ENCODE data around the gene ENTPD5.
"Not testable (repeated sequence)": the region's sequence is repeated elsewhere in the genome, so short reads cannot be mapped to it uniquely, and the experiment has no call there.

Gene ENTPD5

DNA sequence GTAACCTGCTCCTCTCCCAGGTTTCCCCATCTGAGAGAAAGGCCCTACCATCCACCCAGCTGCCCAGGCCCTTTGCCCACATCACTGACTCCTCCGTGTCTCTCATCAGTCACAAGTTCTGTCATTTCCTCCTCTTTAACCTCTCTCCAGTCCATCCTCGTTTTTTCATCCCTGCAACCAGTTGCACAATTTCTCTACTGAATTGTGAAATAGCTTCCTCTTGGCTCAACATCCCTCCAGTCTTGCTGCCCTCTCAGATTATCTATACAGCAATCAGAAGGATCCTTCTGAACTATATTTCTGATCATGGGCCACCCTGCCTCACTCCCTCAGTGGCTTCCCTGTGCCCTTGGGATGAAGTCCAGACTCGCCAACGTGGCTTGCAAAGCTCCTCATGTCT lies 76.0 kb downstream of the ENTPD5 start:
- DNase-seq (ENCODE audit: low read depth), result peak; percentile 57

DNA sequence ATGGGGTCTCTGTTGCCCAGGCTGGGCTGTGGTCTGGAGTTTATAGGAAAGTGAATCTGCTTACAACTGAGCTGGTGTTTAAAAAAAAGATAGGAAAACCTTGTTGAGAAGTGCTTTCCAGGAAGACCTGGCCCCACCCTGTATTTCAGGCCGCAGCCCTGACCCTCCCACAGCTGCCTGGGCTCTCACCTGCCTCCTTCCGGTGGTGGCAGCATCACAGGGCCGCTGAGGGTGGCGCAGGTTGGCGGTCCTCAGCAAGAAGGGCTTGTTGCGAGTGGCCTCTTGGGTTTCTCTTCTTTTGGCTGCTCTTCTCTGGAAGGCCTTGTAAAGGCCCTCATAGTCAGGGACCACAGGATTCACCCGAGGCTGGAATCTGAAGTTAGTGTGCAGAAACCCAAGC lies 76.9 kb downstream of the ENTPD5 start:
- no peak for DNase-seq (ENCODE audit: low read depth)

DNA sequence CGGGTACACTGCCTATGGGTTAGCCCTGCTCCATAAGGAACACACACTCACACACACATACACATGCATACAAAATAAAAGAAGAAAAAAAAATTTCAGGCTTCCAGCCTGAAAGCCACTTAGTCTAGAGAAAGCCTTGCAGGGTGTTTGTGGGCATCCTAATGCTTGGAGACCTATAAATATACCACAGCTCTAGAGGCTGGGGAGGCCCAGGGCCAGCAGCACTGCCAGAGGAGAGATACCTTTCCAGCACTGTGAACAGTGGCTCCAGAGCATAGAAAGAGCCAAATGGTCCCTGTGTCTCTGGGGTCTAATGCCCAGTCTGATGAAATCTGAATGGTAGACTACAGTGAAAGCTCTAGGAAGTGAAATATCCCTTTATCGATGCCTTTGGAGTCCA lies 82.1 kb downstream of the ENTPD5 start:
- DNase-seq (ENCODE audit: low read depth), result no peak

DNA sequence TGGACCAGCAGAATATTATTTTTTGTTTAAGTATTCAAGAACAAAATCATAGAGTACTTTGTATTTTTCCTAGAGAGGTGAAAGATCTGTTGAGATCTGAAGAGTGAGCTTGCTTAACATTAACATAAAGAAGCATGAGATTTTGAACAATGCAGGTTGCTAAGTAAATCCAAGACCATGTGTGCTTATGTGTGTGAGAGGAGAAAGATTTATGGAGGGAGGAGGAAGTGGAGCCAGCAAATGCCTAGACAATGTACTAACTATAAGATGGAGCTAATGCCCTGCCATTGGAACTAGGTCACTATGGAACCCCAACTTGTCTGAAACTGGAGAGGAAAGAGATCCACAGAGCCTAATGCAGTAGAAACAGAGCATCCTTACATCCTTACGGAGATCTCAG lies 82.5 kb downstream of the ENTPD5 start:
- DNase-seq (ENCODE audit: low read depth), result no peak

DNA sequence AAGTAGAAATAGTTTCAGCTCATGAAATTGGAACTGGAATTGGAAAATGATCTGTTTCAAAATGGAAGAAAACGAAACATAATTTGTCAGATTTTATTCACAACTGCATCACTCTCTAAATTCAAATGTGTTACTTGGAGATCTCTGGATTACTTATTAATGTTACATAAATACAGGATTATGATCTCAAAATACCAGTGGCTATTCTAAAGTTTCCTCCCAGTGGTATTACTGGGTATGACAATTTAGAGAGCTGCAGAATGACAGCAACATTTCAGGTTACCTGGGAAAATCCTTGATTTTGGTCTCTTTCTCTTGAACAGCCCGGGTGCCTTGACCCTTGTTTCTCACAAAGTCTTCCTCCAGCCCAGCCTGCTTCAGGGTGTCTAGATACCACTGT lies 83.4 kb downstream of the ENTPD5 start:
- DNase-seq (ENCODE audit: low read depth), result no peak

DNA sequence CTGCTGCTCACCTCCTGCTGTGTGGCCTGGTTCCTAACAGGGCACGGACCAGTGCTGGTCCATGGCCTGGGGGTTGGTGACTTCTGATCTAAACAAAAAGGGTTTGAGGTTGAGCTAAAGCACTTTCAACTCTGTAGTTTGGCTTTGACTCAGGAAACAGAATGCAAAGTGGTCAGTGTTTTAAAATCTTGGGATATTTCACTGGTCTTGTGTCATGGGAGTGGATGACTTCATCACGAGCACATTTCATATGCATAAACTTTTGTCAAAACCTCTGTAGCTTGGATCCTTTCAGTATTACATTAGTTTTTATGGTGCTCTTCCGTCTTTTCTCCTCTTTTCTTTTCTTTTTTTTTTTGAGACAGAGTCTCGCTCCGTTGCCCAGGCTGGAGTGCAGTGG lies 94.8 kb downstream of the ENTPD5 start:
- DNase-seq (ENCODE audit: low read depth), result no peak

DNA sequence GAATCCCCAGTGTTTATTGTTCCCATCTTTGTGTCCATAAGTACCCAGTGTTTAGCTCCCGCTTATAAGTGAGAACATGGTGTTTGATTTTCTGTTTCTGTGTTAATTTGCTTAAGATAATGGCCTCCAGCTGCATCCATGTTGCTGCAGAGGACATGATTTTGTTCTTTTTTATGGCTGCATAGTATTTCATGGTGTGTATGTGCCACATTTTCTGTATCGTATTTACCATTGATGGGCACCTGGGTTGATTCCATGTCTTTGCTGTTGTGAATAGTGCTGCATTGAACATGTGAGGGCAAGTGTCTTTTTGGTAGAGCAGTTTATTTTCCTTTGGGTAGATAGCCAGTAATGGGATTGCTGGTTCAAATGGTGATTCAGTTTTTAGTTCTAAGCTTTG lies 99.6 kb downstream of the ENTPD5 start:
- DNase-seq (ENCODE audit: low read depth), result not testable (repeated sequence)

DNA sequence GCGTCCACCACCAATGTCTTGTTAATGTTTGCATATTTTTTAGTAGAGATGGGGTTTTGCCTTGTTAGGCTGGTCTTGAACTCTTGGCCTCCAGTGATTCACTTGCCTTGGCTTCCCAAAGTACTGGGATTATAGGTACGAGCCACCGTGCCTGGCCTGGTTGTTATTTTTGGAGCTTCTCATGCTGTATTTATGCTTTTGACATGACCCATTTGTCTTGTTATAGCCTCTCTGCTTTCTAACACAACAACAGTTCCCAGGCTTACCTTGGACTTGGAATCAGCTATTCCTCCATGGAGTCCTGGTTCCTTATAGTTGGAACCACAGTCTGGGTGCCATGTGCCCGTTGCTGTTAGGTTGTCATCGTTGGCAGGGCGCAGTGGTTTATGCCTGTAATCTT lies 102.8 kb downstream of the ENTPD5 start:
- DNase-seq (ENCODE audit: low read depth), result no peak

DNA sequence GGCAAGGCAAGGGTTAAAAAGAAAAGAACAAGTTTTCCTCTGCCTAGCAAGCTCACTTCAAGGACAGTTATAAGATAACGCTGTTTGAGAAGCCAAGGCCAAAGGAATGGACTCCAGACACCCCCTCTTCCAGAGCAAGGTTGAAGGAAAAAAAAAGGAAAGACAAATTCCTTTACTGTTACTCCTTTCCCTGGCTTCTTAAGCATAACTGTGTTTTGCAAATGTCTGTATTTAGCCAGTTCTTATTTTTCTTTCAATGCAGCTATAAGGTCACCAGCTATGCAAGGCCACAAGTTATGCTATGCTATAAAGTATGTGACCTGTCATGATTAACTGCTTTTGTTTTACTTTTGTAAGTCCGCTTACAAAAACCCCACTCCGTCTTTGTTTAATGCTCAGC lies 105.8 kb downstream of the ENTPD5 start:
- DNase-seq (ENCODE audit: low read depth), result no peak

DNA sequence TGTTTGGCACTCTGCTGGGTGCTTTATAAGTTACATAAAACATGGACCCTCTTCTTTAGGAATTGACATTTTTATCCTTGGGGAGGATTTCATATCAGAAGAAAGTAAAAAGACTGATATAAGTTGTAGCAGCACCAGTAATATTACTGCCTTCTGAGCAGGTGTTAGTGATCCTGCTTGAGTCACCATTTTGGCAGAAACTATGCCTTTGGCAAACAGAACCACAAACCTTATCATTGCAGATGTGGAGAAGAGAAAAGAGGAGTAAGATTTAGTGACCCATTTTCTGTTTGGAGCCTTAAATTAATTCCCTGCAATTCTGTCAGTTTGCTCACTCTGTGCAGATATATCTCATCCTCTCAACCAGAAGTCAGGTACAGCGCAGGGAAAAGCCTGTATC lies 109.4 kb downstream of the ENTPD5 start:
- no peak for DNase-seq (ENCODE audit: low read depth)
